Endothelial cell of umbilical vein (primary cell): ENCODE results near the gene EML6. TPM values are rescaled to one million over a fixed set of nuclear protein-coding genes. Genes with fewer than 3 reads are reported as not detected.

ENCODE experiments used
- BruUV-seq: library from RNA; stranded (reverse); fragments of 400-500 nt; replicated peaks from 2 replicates; lab custom pipeline; 2021; lab: Mats Ljungman, UMichigan
- CTCF ChIA-PET: fragments of 300-600, 350-600 bp; sonication (Branson Sonifier 250); formaldehyde crosslinking; loops from one replicate; lab custom pipeline; 2021; ENCODE audit warnings: antibody characterized with exemption, inconsistent platforms; lab: Charles Lee
- POLR2A ChIA-PET: fragments of 300-600, 350-600 bp; sonication (Branson Sonifier 250); formaldehyde crosslinking; loops from one replicate; lab custom pipeline; 2021; ENCODE audit warnings: antibody characterized with exemption, inconsistent platforms; lab: Charles Lee
- DNase-seq: peaks from one replicate; pipeline ENCODE4 v3.0.0-alpha.2; 2011; ENCODE audit warnings: low read depth, low spot score
- FAIRE-seq: peaks from 2 replicates; lab custom pipeline; 2011; peaks lifted over from hg19 to GRCh38; lab: Jason Lieb, UNC
- H2AFZ ChIP-seq: 2 replicates; pipeline ENCODE4 v1.6.0; 2012; ENCODE audit warnings: low read depth, low read length, control low read depth, inconsistent platforms
- H3K27ac ChIP-seq: 2 replicates; pipeline ENCODE4 v1.5.1; 2011; ENCODE audit warnings: low read depth, mild to moderate bottlenecking, control low read depth, low read length, moderate library complexity; ENCODE audit not compliant: insufficient read depth
- H3K27me3 ChIP-seq, 2 experiments: 2 replicates each; pipeline versions ENCODE4 v1.6.0 to v1.6.1; 2011; ENCODE audit warnings: low read length in 2 of 2, mixed read lengths in 1 of 2; ENCODE audit not compliant: control insufficient read depth in 2 of 2, insufficient read depth in 2 of 2
- H3K36me3 ChIP-seq, 2 experiments: 2 replicates in 1 of 2; 3 replicates in 1 of 2; pipeline ENCODE4 v1.5.1; 2011; ENCODE audit warnings: low read length in 2 of 2, mild to moderate bottlenecking in 1 of 2, moderate library complexity in 1 of 2; ENCODE audit not compliant: control insufficient read depth in 2 of 2, insufficient read depth in 2 of 2; ENCODE audit errors: extremely low read depth in 1 of 2
- H3K4me1 ChIP-seq: 3 replicates; pipeline ENCODE4 v1.5.1; 2011; ENCODE audit warnings: mild to moderate bottlenecking, low read length; ENCODE audit not compliant: control insufficient read depth, insufficient read depth; ENCODE audit errors: extremely low read depth
- H3K4me2 ChIP-seq: 2 replicates; pipeline ENCODE4 v1.6.1; 2011; ENCODE audit warnings: low read length, control low read depth, mixed read lengths; ENCODE audit not compliant: insufficient read depth
- H3K4me3 ChIP-seq, 3 experiments: fragments of 200-600 bp in 1 of 3; sonication (generic), shearing (Covaris generic) in 1 of 3; replicated peaks in 1 of 3; 2 replicates each; pipeline ENCODE4 v1.5.1; 2011 to 2016; ENCODE audit warnings: control low read depth in 3 of 3, low read length in 3 of 3, mild to moderate bottlenecking in 2 of 3, inconsistent platforms in 1 of 3, low read depth in 1 of 3, moderate library complexity in 1 of 3; ENCODE audit not compliant: insufficient read depth in 1 of 3
- H3K79me2 ChIP-seq: 2 replicates; pipeline ENCODE4 v1.6.0; 2012; ENCODE audit warnings: low read length, inconsistent platforms; ENCODE audit not compliant: control insufficient read depth, insufficient read depth
- H3K9ac ChIP-seq: replicated peaks from 2 replicates; pipeline ENCODE3; 2011; ENCODE audit warnings: low read length, control low read depth; ENCODE audit not compliant: insufficient read depth; ENCODE audit errors: extremely low read depth
- H3K9me1 ChIP-seq: replicated peaks from 3 replicates; pipeline ENCODE4 v1.6.0; 2011; ENCODE audit warnings: mild to moderate bottlenecking, low read length; ENCODE audit not compliant: control insufficient read depth, insufficient read depth; ENCODE audit errors: extremely low read depth
- H3K9me3 ChIP-seq: replicated peaks from 2 replicates; pipeline ENCODE4 v1.5.1; 2012; ENCODE audit warnings: low read length, inconsistent platforms; ENCODE audit not compliant: control insufficient read depth, insufficient read depth
- H4K20me1 ChIP-seq: replicated peaks from 2 replicates; pipeline ENCODE3; 2011; ENCODE audit warnings: mild to moderate bottlenecking, low read length; ENCODE audit not compliant: control insufficient read depth, insufficient read depth; ENCODE audit errors: extremely low read depth
- CTCF ChIP-seq, 2 donors: IDR thresholded peaks; 1 replicate in 1 of 2; 2 replicates in 1 of 2; pipeline ENCODE4 v1.5.1; 2011; ENCODE audit warnings: low read length in 2 of 2, mild to moderate bottlenecking in 2 of 2, moderate library complexity in 2 of 2, control low read depth in 1 of 2, inconsistent platforms in 1 of 2, low read depth in 1 of 2; ENCODE audit not compliant: insufficient read depth in 1 of 2; ENCODE audit errors: extremely low read depth in 1 of 2
- EZH2 ChIP-seq: IDR thresholded peaks from 2 replicates; pipeline ENCODE4 v1.6.1; 2012; ENCODE audit warnings: borderline replicate concordance, low read depth, mild to moderate bottlenecking, moderate library complexity, low read length, inconsistent platforms; ENCODE audit not compliant: severe bottlenecking
- FOS ChIP-seq: IDR thresholded peaks from 2 replicates; pipeline ENCODE4 v1.6.1; 2011; ENCODE audit warnings: mild to moderate bottlenecking, low read length, moderate library complexity, borderline replicate concordance; ENCODE audit not compliant: insufficient read depth
- GATA2 ChIP-seq: IDR thresholded peaks from 2 replicates; pipeline ENCODE4 v1.7.0; 2011; ENCODE audit warnings: low read depth, mild to moderate bottlenecking, moderate library complexity, mixed read lengths, low read length; ENCODE audit not compliant: insufficient read length, insufficient read depth
- JUN ChIP-seq: IDR thresholded peaks from 2 replicates; pipeline ENCODE4 v1.6.1; 2011; ENCODE audit warnings: borderline replicate concordance, low read depth; ENCODE audit not compliant: insufficient read length, insufficient read depth
- MYC ChIP-seq: IDR thresholded peaks from one replicate; pipeline ENCODE4 v1.6.1; 2011; ENCODE audit warnings: mild to moderate bottlenecking, low read depth, low read length
- POLR2A ChIP-seq: IDR thresholded peaks from 2 replicates; pipeline ENCODE4 v1.6.1; 2012; ENCODE audit warnings: low read depth, mild to moderate bottlenecking, control low read depth, low read length
- POLR2AphosphoS5 ChIP-seq: IDR thresholded peaks from 2 replicates; pipeline ENCODE4 v1.6.1; 2012; ENCODE audit warnings: low read depth, mild to moderate bottlenecking, control low read depth, low read length, moderate library complexity; ENCODE audit not compliant: insufficient read depth
- dilution Hi-C: fragments of 300-500 bp; cut with MboI; formaldehyde crosslinking; loops from one replicate; pipeline ENCODE4 v1.15.0; 2019; ENCODE audit warnings: low sequenced_read_pairs; ENCODE audit not compliant: extremely low pct_ligation_motif_present
- intact Hi-C: fragments of 100-400 bp; cut with micrococcal nuclease; formaldehyde crosslinking; loops from one replicate; pipeline ENCODE4 v1.10.0; 2022
- polyA plus RNA-seq, 4 experiments: library from polyadenylated mRNA; depleted of rRNA in 3 of 4; stranded (reverse) in 3 of 4; unstranded in 1 of 4; fragments of >200 nt; gene quantifications; 2 replicates each; pipeline versions ENCODE4 v1.2.1 to v1.2.3, GENCODE V29; 2011 to 2012; ENCODE audit warnings: missing spikeins in 1 of 4
- total RNA-seq: library from RNA; stranded (reverse); gene quantifications from 2 replicates; pipeline ENCODE4 v1.2.3, GENCODE V29; 2021
- TF ChIP-seq, protein P1 (sequence below): IDR thresholded peaks from 2 replicates; pipeline ENCODE4 v1.6.1; 2011; ENCODE audit not compliant: insufficient read depth, insufficient read length

EML6 gene
- total and polyA plus RNA-seq, 2 donors (not counting 3 experiments of a cell fraction or from before 2014, with no cell fraction given): 0.79 to 2.1 TPM

GRCh38 chr2:54859416-54859815, 136.0 kb downstream of the EML6 start:
- Histone ChIP-seq H3K27me3 (peaks cover 0 to 5% of the 10 kb centered on the region in 2 experiments), H3K9me3 (no peaks in the 10 kb centered on the region), H2AFZ (no peak overlapping the region), H3K9me1 (no peaks in the 10 kb centered on the region), H3K4me2 (no peak overlapping the region), H3K9ac (no peak overlapping the region), H4K20me1 (no peaks in the 10 kb centered on the region), H3K36me3 (no peaks in the 10 kb centered on the region), H3K79me2 (no peaks in the 10 kb centered on the region), H3K27ac (no peak overlapping the region), H3K4me3 (no peak overlapping the region), H3K4me1 (no peaks in the 10 kb centered on the region)
- BruUV-seq: no TSS peak
- intact Hi-C loops (no loop called here), dilution Hi-C loops (no loop called here)
- ChIA-PET POLR2A (no interaction called here), CTCF (no interaction called here)
- DNase-seq: no peak
- FAIRE-seq: no peak
- TF ChIP-seq GATA2 (no peak), EZH2 (no peak), MYC (no peak), FOS (no peak), JUN (no peak), POLR2A (no peak), POLR2AphosphoS5 (no peak), CTCF (IDR thresholded peaks at IDR 0.05; ENCODE audit: extremely low read depth in 1 of 2, insufficient read depth in 1 of 2, low read depth in 1 of 2, low read length in 2 of 2) (no peak)
- TF ChIP-seq, protein P1, sequence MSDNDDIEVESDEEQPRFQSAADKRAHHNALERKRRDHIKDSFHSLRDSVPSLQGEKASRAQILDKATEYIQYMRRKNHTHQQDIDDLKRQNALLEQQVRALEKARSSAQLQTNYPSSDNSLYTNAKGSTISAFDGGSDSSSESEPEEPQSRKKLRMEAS: no peak
